AG04450 (cell line): ENCODE results near the gene FARS2. TPM values are rescaled to one million over a fixed set of nuclear protein-coding genes. Genes with fewer than 3 reads are reported as not detected.

Source experiments
- CTCF ChIA-PET: fragments of 300-600, 350-600 bp; formaldehyde crosslinking; extraction: SDS; loops from one replicate; lab custom pipeline; 2022; ENCODE audit warnings: antibody characterized with exemption, inconsistent platforms; lab: Charles Lee
- POLR2A ChIA-PET: fragments of 350-600 bp; formaldehyde crosslinking; extraction: SDS; loops from one replicate; lab custom pipeline; 2021; ENCODE audit warnings: antibody characterized with exemption, inconsistent platforms; lab: Yijun Ruan, JAX
- DNase-seq: peaks from one replicate; pipeline ENCODE4 v3.0.0-alpha.2; 2011; ENCODE audit warnings: low read depth, low spot score
- H3K27ac ChIP-seq: one replicate; pipeline ENCODE4 v1.5.1; 2012; ENCODE audit warnings: low read depth, low read length, control low read depth
- H3K27me3 ChIP-seq: one replicate; pipeline ENCODE4 v1.6.0; 2012; ENCODE audit warnings: low read length; ENCODE audit not compliant: control insufficient read depth, insufficient read depth
- H3K4me3 ChIP-seq: 2 replicates; pipeline ENCODE4 v1.5.1; 2011; ENCODE audit warnings: mild to moderate bottlenecking, low read depth, low read length, control low read depth
- H3K9me3 ChIP-seq: 2 replicates; pipeline ENCODE4 v1.5.1; 2012; ENCODE audit warnings: low read length; ENCODE audit not compliant: control insufficient read depth, insufficient read depth
- polyA plus RNA-seq: library from polyadenylated mRNA; depleted of rRNA; stranded (reverse); fragments of >200 nt; gene quantifications from 2 replicates; pipeline ENCODE4 v1.2.3, GENCODE V29; 2011
- TF ChIP-seq, protein P1 (sequence below): IDR thresholded peaks from 2 replicates; pipeline ENCODE4 v1.5.1; 2011; ENCODE audit warnings: low read depth, low read length, control low read depth, inconsistent platforms

Gene FARS2
- polyA plus RNA-seq, 1 experiment, result 14.0 TPM

DNA sequence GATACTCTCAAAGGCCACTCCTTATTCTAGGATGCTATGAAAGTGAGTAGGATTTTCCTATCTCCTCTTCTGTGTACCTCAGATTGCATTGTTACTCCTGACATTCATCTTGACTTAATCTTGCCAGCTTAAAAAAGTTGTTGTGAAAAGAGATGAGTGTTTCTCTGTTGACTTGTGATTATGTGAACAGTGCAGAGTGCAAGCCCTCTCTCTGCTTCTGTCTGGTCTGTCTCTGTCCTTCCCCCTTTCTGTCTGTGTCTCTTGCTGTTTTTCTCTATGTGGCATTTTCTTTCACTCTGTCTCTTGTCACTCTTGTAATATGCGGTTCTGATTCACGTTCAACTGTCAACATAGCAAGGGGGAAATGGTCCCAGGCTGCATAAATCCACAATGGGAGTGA lies 306.6 kb downstream of the FARS2 start:
- H3K27ac ChIP-seq, result no peak overlapping the region
- CTCF ChIA-PET, result no interaction called here
- H3K4me3 ChIP-seq, result no peak overlapping the region
- DNase-seq, result no peak
- TF ChIP-seq, protein P1, sequence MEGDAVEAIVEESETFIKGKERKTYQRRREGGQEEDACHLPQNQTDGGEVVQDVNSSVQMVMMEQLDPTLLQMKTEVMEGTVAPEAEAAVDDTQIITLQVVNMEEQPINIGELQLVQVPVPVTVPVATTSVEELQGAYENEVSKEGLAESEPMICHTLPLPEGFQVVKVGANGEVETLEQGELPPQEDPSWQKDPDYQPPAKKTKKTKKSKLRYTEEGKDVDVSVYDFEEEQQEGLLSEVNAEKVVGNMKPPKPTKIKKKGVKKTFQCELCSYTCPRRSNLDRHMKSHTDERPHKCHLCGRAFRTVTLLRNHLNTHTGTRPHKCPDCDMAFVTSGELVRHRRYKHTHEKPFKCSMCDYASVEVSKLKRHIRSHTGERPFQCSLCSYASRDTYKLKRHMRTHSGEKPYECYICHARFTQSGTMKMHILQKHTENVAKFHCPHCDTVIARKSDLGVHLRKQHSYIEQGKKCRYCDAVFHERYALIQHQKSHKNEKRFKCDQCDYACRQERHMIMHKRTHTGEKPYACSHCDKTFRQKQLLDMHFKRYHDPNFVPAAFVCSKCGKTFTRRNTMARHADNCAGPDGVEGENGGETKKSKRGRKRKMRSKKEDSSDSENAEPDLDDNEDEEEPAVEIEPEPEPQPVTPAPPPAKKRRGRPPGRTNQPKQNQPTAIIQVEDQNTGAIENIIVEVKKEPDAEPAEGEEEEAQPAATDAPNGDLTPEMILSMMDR, result no peak
- POLR2A ChIA-PET, result no interaction called here
- no peaks in the 10 kb centered on the region for H3K9me3 ChIP-seq
- no peaks in the 10 kb centered on the region for H3K27me3 ChIP-seq

DNA sequence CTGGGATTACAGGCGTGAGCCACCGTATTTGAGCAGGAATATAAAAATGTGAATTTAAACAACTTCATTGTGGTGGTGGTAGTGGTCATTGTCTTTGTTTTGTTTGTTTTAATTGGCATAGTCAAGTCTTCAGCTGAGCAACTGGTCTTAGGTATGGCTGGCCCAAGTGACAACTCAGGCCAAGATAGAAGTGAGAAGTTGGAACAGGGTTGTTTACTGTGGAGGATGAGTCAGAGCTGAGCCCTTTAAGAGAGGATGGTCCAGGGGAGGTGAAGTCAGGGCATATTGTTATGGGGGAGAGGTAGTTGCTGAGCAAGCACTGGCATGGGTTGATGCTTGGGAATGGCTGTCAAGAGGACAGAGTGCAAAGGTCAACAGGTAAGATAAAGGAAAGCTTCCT lies 308.2 kb downstream of the FARS2 start:
- CTCF ChIA-PET, result interaction anchor here (1.1 kb wide), 1 partner anchor 98 kb away, joined by 3 read pairs; no protein-coding TSS in a partner anchor
- TF ChIP-seq, protein P1, result no peak
- no peak overlapping the region for H3K4me3 ChIP-seq
- no peak for DNase-seq
- H3K9me3 ChIP-seq, result no peaks in the 10 kb centered on the region
- H3K27me3 ChIP-seq, result no peaks in the 10 kb centered on the region
- POLR2A ChIA-PET, result interaction anchor here (0.7 kb wide), 1 partner anchor 36 kb away, joined by 5 read pairs; no protein-coding TSS in a partner anchor
- H3K27ac ChIP-seq, result no peak overlapping the region

DNA sequence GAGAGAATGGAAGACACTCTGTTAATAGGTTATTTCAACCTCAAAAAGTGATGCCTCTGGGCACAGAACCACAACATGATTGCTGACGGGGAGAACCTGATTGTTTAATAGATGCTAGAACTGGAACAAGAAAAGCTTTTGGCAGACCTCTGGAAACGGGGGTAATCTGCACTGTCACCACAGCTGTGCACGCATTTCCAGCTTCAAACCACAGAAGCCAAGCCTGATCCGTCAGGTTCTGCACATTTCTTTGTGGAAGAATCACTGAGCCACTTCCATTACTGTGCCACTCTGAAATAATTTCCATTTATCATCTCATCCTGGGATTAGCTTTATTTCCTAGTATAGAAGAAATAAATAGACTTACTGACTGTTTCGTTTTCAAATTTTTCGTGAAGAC lies 309.3 kb downstream of the FARS2 start:
- Histone ChIP-seq H3K27ac (no peak overlapping the region), H3K4me3 (no peak overlapping the region), H3K27me3 (no peaks in the 10 kb centered on the region), H3K9me3 (no peaks in the 10 kb centered on the region)
- ChIA-PET CTCF (interaction anchor here (1.1 kb wide), 1 partner anchor 99 kb away, joined by 3 read pairs; no protein-coding TSS in a partner anchor), POLR2A (no interaction called here)
- no peak for DNase-seq
- TF ChIP-seq, protein P1, result no peak

DNA sequence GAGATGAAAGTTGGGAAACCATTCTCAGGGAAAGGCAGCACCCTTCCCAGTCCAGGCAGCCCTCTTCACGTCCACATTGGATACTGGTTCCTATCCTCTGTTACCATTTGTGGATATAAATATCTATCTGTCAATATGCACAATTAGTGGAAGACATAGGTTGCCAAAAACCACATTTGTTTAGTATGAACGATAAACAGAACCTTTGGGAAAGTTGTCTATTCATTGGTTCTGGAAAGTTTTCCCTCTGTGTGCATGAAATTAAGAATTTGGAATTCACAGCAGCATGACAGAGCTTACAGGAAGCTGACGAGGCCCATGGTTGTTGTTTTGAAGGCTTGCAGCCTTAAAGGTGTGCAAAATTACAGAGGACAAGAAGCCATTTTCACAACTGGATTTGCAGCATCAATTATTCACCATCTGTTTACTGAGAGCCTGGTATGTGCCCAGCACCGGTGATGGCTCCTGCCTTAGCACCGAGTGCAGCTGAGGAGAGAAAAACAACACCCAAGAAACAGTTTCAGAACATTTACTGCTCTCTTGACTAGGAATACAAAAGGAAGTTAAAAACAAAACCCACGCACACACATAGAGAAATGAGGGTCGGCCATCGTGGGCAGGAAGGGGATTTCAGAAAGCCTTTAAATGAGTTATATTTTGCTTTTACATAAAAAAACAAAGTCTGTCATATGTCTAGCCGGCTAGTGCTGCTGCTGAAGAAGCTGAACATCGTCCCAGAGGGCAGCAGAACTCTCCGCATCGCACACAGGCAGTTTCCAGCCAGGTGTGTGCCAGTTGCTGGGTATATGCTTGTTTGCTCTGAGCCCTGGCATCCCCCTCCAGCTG lies 319.6 kb downstream of the FARS2 start:
- no peak overlapping the region for H3K4me3 ChIP-seq
- peak overlapping the region; percentile 11 for H3K27ac ChIP-seq
- DNase-seq, result no peak
- H3K27me3 ChIP-seq, result no peaks in the 10 kb centered on the region
- no peaks in the 10 kb centered on the region for H3K9me3 ChIP-seq
- CTCF ChIA-PET, result no interaction called here
- TF ChIP-seq, protein P1, result no peak
- POLR2A ChIA-PET, result no interaction called here

DNA sequence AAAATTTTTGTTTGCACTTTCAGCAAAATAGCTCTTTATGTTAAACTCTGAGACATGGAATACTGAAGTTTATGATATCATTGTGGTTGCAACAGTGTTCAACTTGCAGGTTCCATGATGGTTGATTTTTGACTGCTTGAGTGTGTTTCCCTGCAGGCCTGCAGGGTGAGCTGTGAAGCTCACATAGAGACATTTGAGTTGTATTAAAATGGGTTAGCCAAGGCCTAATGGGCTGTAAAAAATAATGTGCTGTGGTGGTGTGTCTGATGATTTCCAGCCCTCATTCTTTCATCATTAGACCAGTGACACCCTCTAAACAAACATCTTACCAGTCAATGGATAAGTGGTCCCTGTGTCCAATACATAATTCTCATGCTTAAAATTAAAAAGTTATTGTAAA lies 321.4 kb downstream of the FARS2 start:
- Histone ChIP-seq H3K27ac (no peak overlapping the region), H3K9me3 (no peaks in the 10 kb centered on the region), H3K4me3 (no peak overlapping the region), H3K27me3 (no peaks in the 10 kb centered on the region)
- ChIA-PET CTCF (no interaction called here), POLR2A (no interaction called here)
- no peak for DNase-seq
- TF ChIP-seq, protein P1, result peak; percentile 27; the same call in 1 of the 2 replicates
